H9 (cell line): ENCODE data around the gene SREBF2. TPM values are rescaled to one million over a fixed set of nuclear protein-coding genes. Genes with fewer than 3 reads are reported as not detected.

Experiments used
- DNase-seq: peaks from one replicate; pipeline ENCODE4 v3.0.0-alpha.2; 2017
- H2AFZ ChIP-seq: one replicate; pipeline ENCODE4 v1.6.1; 2013; ENCODE audit warnings: mild to moderate bottlenecking, low read length, control low read depth, moderate library complexity
- H2AK5ac ChIP-seq: 2 replicates; pipeline ENCODE4 v1.6.1; 2013; ENCODE audit warnings: low read length, control low read depth, mixed read lengths; ENCODE audit not compliant: insufficient read length
- H2BK120ac ChIP-seq: one replicate; pipeline ENCODE4 v1.6.1; 2013; ENCODE audit warnings: low read depth, mild to moderate bottlenecking, low read length, control low read depth, inconsistent platforms; ENCODE audit not compliant: poor library complexity, severe bottlenecking
- H2BK12ac ChIP-seq: 2 replicates; pipeline ENCODE4 v1.6.1; 2013; ENCODE audit warnings: low read length, control low read depth, mixed read lengths, low read depth; ENCODE audit not compliant: insufficient read length
- H2BK15ac ChIP-seq: 2 replicates; pipeline ENCODE4 v1.6.1; 2013; ENCODE audit warnings: low read depth, low read length, control low read depth
- H2BK20ac ChIP-seq: one replicate; pipeline ENCODE4 v1.6.1; 2013; ENCODE audit warnings: low read depth, mild to moderate bottlenecking, low read length, control low read depth, inconsistent platforms; ENCODE audit not compliant: poor library complexity, severe bottlenecking
- H2BK5ac ChIP-seq: 2 replicates; pipeline ENCODE4 v1.6.1; 2013; ENCODE audit warnings: low read length, control low read depth, mixed read lengths; ENCODE audit not compliant: insufficient read length
- H3K14ac ChIP-seq: 2 replicates; pipeline ENCODE4 v1.6.1; 2013; ENCODE audit warnings: low read length, control low read depth; ENCODE audit not compliant: insufficient read depth
- H3K18ac ChIP-seq: 2 replicates; pipeline ENCODE4 v1.6.1; 2013; ENCODE audit warnings: low read depth, mild to moderate bottlenecking, mixed read lengths, low read length, control low read depth; ENCODE audit not compliant: insufficient read length
- H3K23ac ChIP-seq: 2 replicates; pipeline ENCODE4 v1.6.1; 2013; ENCODE audit warnings: low read length, control low read depth, mixed read lengths, low read depth; ENCODE audit not compliant: insufficient read length
- H3K23me2 ChIP-seq: 2 replicates; pipeline ENCODE4 v1.6.1; 2013; ENCODE audit warnings: low read depth, mild to moderate bottlenecking, mixed read lengths, low read length, control low read depth; ENCODE audit not compliant: insufficient read length, poor library complexity, severe bottlenecking
- H3K27ac ChIP-seq: 2 replicates; pipeline ENCODE4 v1.5.1; 2013; ENCODE audit warnings: low read length, control low read depth, mixed read lengths, low read depth; ENCODE audit not compliant: insufficient read length
- H3K27me3 ChIP-seq: 2 replicates; pipeline ENCODE4 v1.6.1; 2013; ENCODE audit warnings: low read length, control low read depth, inconsistent platforms; ENCODE audit not compliant: insufficient read depth
- H3K4ac ChIP-seq: 2 replicates; pipeline ENCODE4 v1.6.1; 2013; ENCODE audit warnings: low read depth, mild to moderate bottlenecking, control low read depth, inconsistent platforms, low read length, moderate library complexity
- H3K4me1 ChIP-seq: 2 replicates; pipeline ENCODE4 v1.6.1; 2013; ENCODE audit warnings: low read length, control low read depth, inconsistent platforms; ENCODE audit not compliant: insufficient read depth
- H3K4me2 ChIP-seq: 2 replicates; pipeline ENCODE4 v1.6.1; 2013; ENCODE audit warnings: low read length, control low read depth, mixed read lengths; ENCODE audit not compliant: insufficient read length, insufficient read depth
- H3K56ac ChIP-seq: 2 replicates; pipeline ENCODE4 v1.6.1; 2013; ENCODE audit warnings: low read depth, mild to moderate bottlenecking, mixed read lengths, low read length, control low read depth; ENCODE audit not compliant: insufficient read length
- H3K79me1 ChIP-seq: 2 replicates; pipeline ENCODE4 v1.6.1; 2013; ENCODE audit warnings: low read depth, mild to moderate bottlenecking, moderate library complexity, low read length, control low read depth, inconsistent platforms; ENCODE audit not compliant: insufficient read depth, poor library complexity, severe bottlenecking
- H3K79me2 ChIP-seq: 2 replicates; pipeline ENCODE4 v1.6.1; 2013; ENCODE audit warnings: low read length, control low read depth, inconsistent platforms; ENCODE audit not compliant: insufficient read depth
- H3K9ac ChIP-seq: 2 replicates; pipeline ENCODE4 v1.6.1; 2013; ENCODE audit warnings: low read length, control low read depth, mixed read lengths; ENCODE audit not compliant: insufficient read length; ENCODE audit errors: extremely low read depth
- H3K9me3 ChIP-seq: one replicate; pipeline ENCODE4 v1.6.1; 2013; ENCODE audit warnings: low read depth, low read length, inconsistent platforms; ENCODE audit not compliant: control insufficient read depth
- H3T11ph ChIP-seq: one replicate; pipeline ENCODE4 v1.6.1; 2013; ENCODE audit warnings: mild to moderate bottlenecking, low read length, control low read depth, inconsistent platforms
- H4K20me1 ChIP-seq: one replicate; pipeline ENCODE4 v1.6.1; 2013; ENCODE audit not compliant: control insufficient read depth, insufficient read length, insufficient read depth
- H4K5ac ChIP-seq: 2 replicates; pipeline ENCODE4 v1.6.1; 2013; ENCODE audit warnings: low read depth, mild to moderate bottlenecking, mixed read lengths, low read length, control low read depth; ENCODE audit not compliant: insufficient read length
- H4K8ac ChIP-seq: replicated peaks from 2 replicates; pipeline ENCODE4 v1.6.1; 2013; ENCODE audit warnings: low read length, control low read depth, mixed read lengths, low read depth; ENCODE audit not compliant: insufficient read length
- H4K91ac ChIP-seq: 2 replicates; pipeline ENCODE4 v1.6.1; 2013; ENCODE audit warnings: low read depth, mild to moderate bottlenecking, moderate library complexity, mixed read lengths, low read length, control low read depth; ENCODE audit not compliant: insufficient read length
- H3K27ac Mint-ChIP-seq, 3 experiments: 2 replicates in 2 of 3; 3 replicates in 1 of 3; pipeline ENCODE4 v1.8.0; 2020 to 2021; ENCODE audit warnings: mixed read lengths in 3 of 3, mild to moderate bottlenecking in 1 of 3, moderate library complexity in 1 of 3
- H3K27me3 Mint-ChIP-seq: 2 replicates; pipeline ENCODE4 v1.8.0; 2021; ENCODE audit warnings: low read depth, mild to moderate bottlenecking, moderate library complexity, mixed read lengths
- H3K36me3 Mint-ChIP-seq, 3 experiments: 2 replicates in 2 of 3; 3 replicates in 1 of 3; pipeline ENCODE4 v1.8.0; 2020 to 2021; ENCODE audit warnings: low read depth in 3 of 3, mixed read lengths in 3 of 3; ENCODE audit not compliant: insufficient read depth in 1 of 3
- H3K4me1 Mint-ChIP-seq, 2 experiments: 2 replicates each; pipeline ENCODE4 v1.8.0; 2020; ENCODE audit warnings: mixed read lengths in 2 of 2
- H3K4me3 Mint-ChIP-seq, 2 experiments: 2 replicates in 1 of 2; 3 replicates in 1 of 2; pipeline ENCODE4 v1.8.0; 2020 to 2021; ENCODE audit warnings: mild to moderate bottlenecking in 2 of 2, mixed read lengths in 2 of 2, moderate library complexity in 1 of 2
- H3K9me3 Mint-ChIP-seq, 2 experiments: 2 replicates in 1 of 2; 3 replicates in 1 of 2; pipeline ENCODE4 v1.8.0; 2020; ENCODE audit warnings: mild to moderate bottlenecking in 2 of 2, mixed read lengths in 2 of 2, moderate library complexity in 1 of 2
- CTCF ChIP-seq: fragments of 200-600 bp; sonication (generic); conservative IDR thresholded peaks from 3 replicates; pipeline ENCODE4 v1.8.0; 2021; ENCODE audit warnings: antibody characterized with exemption, mild to moderate bottlenecking
- WGBS: extraction: QIAGEN DNeasy Blood & Tissue Kit; methylation state at CpG from one replicate; pipeline ENCODE4 v1.1.7; 2013; ENCODE audit warnings: missing lambda C conversion rate, low lambda C conversion rate, mixed read lengths; ENCODE audit not compliant: insufficient read length; ENCODE audit errors: extremely low coverage; 5-methylcytosine and 5-hydroxymethylcytosine counted together
- total RNA-seq: library from RNA; stranded (reverse); gene quantifications from 2 replicates; pipeline ENCODE4 v1.2.1, GENCODE V29; 2021

The SREBF2 gene
- total RNA-seq, 1 experiment from 2014 or later: 146 TPM

- no peak overlapping the region for H3T11ph ChIP-seq
- H3K9ac ChIP-seq: no peak overlapping the region
- no peak overlapping the region for H3K27ac Mint-ChIP-seq
- DNase-seq: no peak
- peaks cover 80% of the 10 kb centered on the region for H3K27me3 Mint-ChIP-seq
- no peak for TF ChIP-seq CTCF
- no peak overlapping the region for H2AK5ac ChIP-seq
- H3K9me3 Mint-ChIP-seq: no peaks in the 10 kb centered on the region; a peak in 1 of 5 replicates
- no peak overlapping the region for H4K8ac ChIP-seq
- no peak overlapping the region for H2BK15ac ChIP-seq
- no peaks in the 10 kb centered on the region for H3K79me2 ChIP-seq
- no peak overlapping the region for H3K27ac ChIP-seq
- H3K4me3 Mint-ChIP-seq: no peak overlapping the region; a peak in 1 of 5 replicates
- H3K79me1 ChIP-seq: no peaks in the 10 kb centered on the region
- peaks cover 12% of the 10 kb centered on the region for H3K23me2 ChIP-seq
- no peaks in the 10 kb centered on the region; a peak in 1 of 7 replicates for H3K36me3 Mint-ChIP-seq
- no peak overlapping the region for H2BK5ac ChIP-seq
- no peak overlapping the region for H2AFZ ChIP-seq
- H3K4me1 ChIP-seq: peaks cover 2% of the 10 kb centered on the region; the same call in 1 of the 2 replicates
- H3K14ac ChIP-seq: no peak overlapping the region
- no peaks in the 10 kb centered on the region for H3K9me3 ChIP-seq
- no peak overlapping the region for H2BK20ac ChIP-seq
- peaks cover 2% of the 10 kb centered on the region for H4K20me1 ChIP-seq
- H2BK120ac ChIP-seq: no peak overlapping the region
- H3K4me1 Mint-ChIP-seq: peaks cover 7 to 22% of the 10 kb centered on the region in 2 experiments; a peak in 3 of 4 replicates
- peaks cover 41% of the 10 kb centered on the region for H3K27me3 ChIP-seq
- H3K4me2 ChIP-seq: no peak overlapping the region
- H3K23ac ChIP-seq: no peak overlapping the region
- no peak overlapping the region for H2BK12ac ChIP-seq
- H3K56ac ChIP-seq: no peak overlapping the region
- no peak overlapping the region for H4K5ac ChIP-seq
- H3K18ac ChIP-seq: no peak overlapping the region
- H4K91ac ChIP-seq: no peak overlapping the region
- H3K4ac ChIP-seq: no peak overlapping the region
- no CpG with 5 or more reads among the region's 11 CpGs for WGBS
These were observed 84.5 kb downstream of the SREBF2 start for GRCh38 chr22:41917375-41917902.
